ENCODE data around the gene MBP. TPM values are rescaled to one million over a fixed set of nuclear protein-coding genes. Genes with fewer than 3 reads are reported as not detected.

The MBP gene
- total RNA-seq, 4 donors from 2014 or later: 40.9 to 67.7 (median 51.8) TPM

- Histone ChIP-seq H3K36me3 (no peaks in the 10 kb centered on the region), H3K4me1 (peaks cover 0 to 6% (median 0%) of the 10 kb centered on the region in 4 donors), H3K27ac (no peak overlapping the region), H3K4me3 (no peak overlapping the region), H3K9me3 (peaks cover 0 to 13% (median 5%) of the 10 kb centered on the region in 4 donors), H3K27me3 (no peaks in the 10 kb centered on the region)
- peak in 1 of 3 donors; percentile 26 for DNase-seq
- no peak for TF ChIP-seq CTCF (IDR thresholded peaks at IDR 0.05)
- no peak for TF ChIP-seq POLR2A (IDR thresholded peaks at IDR 0.05)
Measured at GRCh38 chr18:77145364-77145901, 12.8 kb upstream of the MBP start.

GRCh38 chr18:77144451-77145118 is 12.0 kb upstream of the MBP start:
- peaks cover 0 to 13% (median 5%) of the 10 kb centered on the region in 4 donors for H3K9me3 ChIP-seq
- TF ChIP-seq CTCF (IDR thresholded peaks at IDR 0.05): no peak
- no peak for TF ChIP-seq POLR2A (IDR thresholded peaks at IDR 0.05)
- H3K36me3 ChIP-seq: no peaks in the 10 kb centered on the region
- H3K4me3 ChIP-seq: no peak overlapping the region
- H3K27ac ChIP-seq: no peak overlapping the region
- peaks cover 0 to 6% (median 0%) of the 10 kb centered on the region in 4 donors for H3K4me1 ChIP-seq
- peak in 1 of 3 donors; percentile 2 for DNase-seq
- no peaks in the 10 kb centered on the region for H3K27me3 ChIP-seq

GRCh38 chr18:77144046-77144445 is 11.5 kb upstream of the MBP start:
- Histone ChIP-seq H3K27ac (no peak overlapping the region), H3K9me3 (peaks cover 0 to 13% (median 5%) of the 10 kb centered on the region in 4 donors), H3K4me3 (no peak overlapping the region), H3K4me1 (peaks cover 0 to 6% (median 0%) of the 10 kb centered on the region in 4 donors), H3K36me3 (no peaks in the 10 kb centered on the region), H3K27me3 (no peaks in the 10 kb centered on the region)
- DNase-seq: no peak
- TF ChIP-seq CTCF (IDR thresholded peaks at IDR 0.05): no peak
- TF ChIP-seq POLR2A (IDR thresholded peaks at IDR 0.05): no peak

GRCh38 chr18:77143196-77143595 is 10.6 kb upstream of the MBP start:
- no peak overlapping the region for H3K27ac ChIP-seq

GRCh38 chr18:77141401-77142118 is 9.0 kb upstream of the MBP start:
- Histone ChIP-seq H3K27me3 (no peaks in the 10 kb centered on the region), H3K4me3 (no peak overlapping the region), H3K4me1 (no peaks in the 10 kb centered on the region), H3K36me3 (no peaks in the 10 kb centered on the region), H3K9me3 (peaks cover 0 to 13% (median 5%) of the 10 kb centered on the region in 4 donors), H3K27ac (no peak overlapping the region)
- TF ChIP-seq CTCF (IDR thresholded peaks at IDR 0.05) (peak in 2 of 6 experiments; percentile 23 to 28), POLR2A (IDR thresholded peaks at IDR 0.05) (no peak)
- peak in 1 of 3 donors; percentile 10 for DNase-seq

More at GRCh38 chr18:77143196-77143595, 10.6 kb upstream of the MBP start:
- TF ChIP-seq POLR2A (IDR thresholded peaks at IDR 0.05) (no peak), CTCF (IDR thresholded peaks at IDR 0.05) (no peak)
- Histone ChIP-seq H3K9me3 (peaks cover 0 to 13% (median 5%) of the 10 kb centered on the region in 4 donors), H3K4me3 (no peak overlapping the region), H3K36me3 (no peaks in the 10 kb centered on the region), H3K4me1 (peaks cover 0 to 6% (median 0%) of the 10 kb centered on the region in 4 donors), H3K27me3 (no peaks in the 10 kb centered on the region)
- DNase-seq: peak in 1 of 3 donors; percentile 7
